OCI-LY1 (cell line): ENCODE data around the gene DNAH8.

ENCODE experiments used
- EZH2 ChIP-seq: fragments of 200-600 bp; sonication (generic), shearing (Covaris generic); IDR thresholded peaks from 2 replicates; pipeline ENCODE4 v1.8.0; 2017; ENCODE audit warnings: borderline replicate concordance, mixed run types, mild to moderate bottlenecking, antibody characterized with exemption, low read length, moderate library complexity, mixed read lengths
- TF ChIP-seq, protein P1 (sequence below): fragments of 200-600 bp; sonication (generic), shearing (Covaris generic); IDR thresholded peaks from 2 replicates; pipeline ENCODE4 v1.5.1; 2017; ENCODE audit warnings: mild to moderate bottlenecking, antibody characterized with exemption, low read length, moderate library complexity, mixed read lengths

GRCh38 chr6:39016839-39017546 is 301.9 kb downstream of the DNAH8 start:
- TF ChIP-seq, protein P1, sequence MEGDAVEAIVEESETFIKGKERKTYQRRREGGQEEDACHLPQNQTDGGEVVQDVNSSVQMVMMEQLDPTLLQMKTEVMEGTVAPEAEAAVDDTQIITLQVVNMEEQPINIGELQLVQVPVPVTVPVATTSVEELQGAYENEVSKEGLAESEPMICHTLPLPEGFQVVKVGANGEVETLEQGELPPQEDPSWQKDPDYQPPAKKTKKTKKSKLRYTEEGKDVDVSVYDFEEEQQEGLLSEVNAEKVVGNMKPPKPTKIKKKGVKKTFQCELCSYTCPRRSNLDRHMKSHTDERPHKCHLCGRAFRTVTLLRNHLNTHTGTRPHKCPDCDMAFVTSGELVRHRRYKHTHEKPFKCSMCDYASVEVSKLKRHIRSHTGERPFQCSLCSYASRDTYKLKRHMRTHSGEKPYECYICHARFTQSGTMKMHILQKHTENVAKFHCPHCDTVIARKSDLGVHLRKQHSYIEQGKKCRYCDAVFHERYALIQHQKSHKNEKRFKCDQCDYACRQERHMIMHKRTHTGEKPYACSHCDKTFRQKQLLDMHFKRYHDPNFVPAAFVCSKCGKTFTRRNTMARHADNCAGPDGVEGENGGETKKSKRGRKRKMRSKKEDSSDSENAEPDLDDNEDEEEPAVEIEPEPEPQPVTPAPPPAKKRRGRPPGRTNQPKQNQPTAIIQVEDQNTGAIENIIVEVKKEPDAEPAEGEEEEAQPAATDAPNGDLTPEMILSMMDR, result no peak
- TF ChIP-seq EZH2, result no peak
